Endometrium (tissue), 2 donors: Measurements from ENCODE around the gene ZNF195.
"Not testable (repeated sequence)": the region's sequence is repeated elsewhere in the genome, so short reads cannot be mapped to it uniquely, and the experiment has no call there.

ENCODE experiments used
- FAIRE-seq: peaks from 2 replicates; lab custom pipeline; 2012; peaks lifted over from hg19 to GRCh38; lab: Jason Lieb, UNC
- donor health status: control.
- donor health status: control.

Gene ZNF195

DNA sequence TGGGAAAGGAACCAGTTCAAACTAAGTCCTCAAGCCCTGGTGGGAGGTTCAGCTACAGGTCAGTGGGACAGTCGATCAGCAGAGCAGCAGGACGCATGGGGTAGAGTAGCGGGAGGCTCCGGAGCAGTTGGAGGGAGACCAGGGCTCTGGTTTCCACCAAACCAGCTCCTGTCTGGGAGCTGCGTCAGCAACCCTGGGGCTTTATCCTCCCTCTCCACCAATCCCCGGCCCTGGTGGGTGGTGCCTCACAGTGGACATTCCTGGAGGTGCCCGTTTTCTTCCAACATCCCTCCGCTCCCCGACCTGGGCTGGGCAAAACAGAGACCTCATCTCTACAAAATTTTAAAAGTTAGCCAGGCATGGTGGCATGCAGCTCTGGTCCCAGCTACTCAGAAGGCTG lies 32.4 kb downstream of the ZNF195 start:
- FAIRE-seq = no peak

DNA sequence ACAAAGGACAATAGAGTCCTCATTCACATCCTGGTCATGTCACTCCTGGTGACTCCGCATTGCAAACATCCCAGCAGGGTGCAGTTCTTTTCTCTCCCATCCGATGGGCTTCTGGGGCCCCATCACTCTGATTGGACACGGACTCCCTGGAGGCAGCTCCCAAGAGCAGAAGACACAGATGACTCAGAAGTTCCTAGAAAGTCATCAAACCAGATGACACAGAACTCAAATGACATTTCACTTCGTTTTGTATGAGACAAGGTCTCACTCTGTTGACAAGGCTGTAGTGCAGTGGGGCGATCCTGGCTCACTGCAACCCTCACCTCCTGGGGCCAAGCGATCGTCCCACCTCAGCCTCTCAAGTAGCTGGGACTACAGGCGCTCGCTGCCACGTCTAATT lies 33.2 kb downstream of the ZNF195 start:
- no peak for FAIRE-seq

DNA sequence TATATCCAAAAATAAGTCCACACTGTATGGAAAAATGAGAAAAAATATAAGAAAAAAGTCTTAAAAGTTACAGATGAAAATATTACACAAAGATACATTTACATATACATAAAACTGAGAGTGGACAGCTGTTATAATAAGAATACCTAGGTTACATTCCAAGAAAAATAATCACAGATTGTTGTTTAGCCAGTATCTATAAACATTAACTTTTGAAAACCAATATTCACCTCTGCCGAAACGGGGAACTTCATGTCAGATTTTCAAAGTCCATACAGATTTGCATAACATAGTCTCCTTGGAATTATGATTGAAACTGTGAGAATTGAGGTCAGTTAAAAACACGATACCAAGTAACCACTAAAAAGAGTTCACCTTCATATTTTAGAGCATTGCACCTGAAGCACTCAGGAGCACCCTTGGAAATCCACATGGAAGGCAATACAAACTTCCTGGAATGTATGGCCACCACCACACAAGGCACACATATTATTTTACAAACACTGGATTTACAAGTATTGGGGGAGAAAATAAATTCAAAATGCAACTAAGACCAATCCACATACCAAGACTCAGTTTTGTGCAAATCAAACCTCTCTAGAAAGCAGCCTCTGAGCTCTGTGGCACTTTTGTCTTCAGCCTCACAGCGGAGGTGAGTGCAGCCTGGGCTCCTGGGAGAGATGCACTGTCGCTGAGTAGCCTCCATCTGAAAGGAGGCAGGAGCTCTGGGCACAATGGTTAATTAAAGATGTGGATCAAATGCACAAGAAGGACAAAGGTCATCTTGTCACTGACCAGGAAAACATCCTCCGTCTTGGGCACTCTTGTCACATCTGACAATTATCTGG lies 34.4 kb downstream of the ZNF195 start:
- FAIRE-seq = no peak

DNA sequence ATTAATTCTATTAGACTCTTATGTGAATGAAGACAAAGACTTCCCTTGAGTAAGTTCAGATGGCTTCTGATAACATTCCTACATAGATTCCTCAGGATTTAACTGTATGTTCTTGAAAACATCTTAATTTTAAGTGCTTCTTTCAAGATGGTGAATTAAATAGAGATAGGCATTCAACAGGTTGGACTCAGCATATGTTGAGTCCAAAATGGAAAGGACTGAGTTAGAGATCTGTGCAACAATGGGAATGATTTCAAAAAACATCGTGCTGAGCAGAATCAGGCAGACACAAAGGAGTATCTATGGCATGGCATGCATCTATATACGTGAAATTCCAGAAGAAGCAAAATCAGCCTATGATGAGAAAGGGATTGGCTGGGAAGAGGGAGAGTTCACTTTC lies 36.2 kb downstream of the ZNF195 start:
- no peak for FAIRE-seq

DNA sequence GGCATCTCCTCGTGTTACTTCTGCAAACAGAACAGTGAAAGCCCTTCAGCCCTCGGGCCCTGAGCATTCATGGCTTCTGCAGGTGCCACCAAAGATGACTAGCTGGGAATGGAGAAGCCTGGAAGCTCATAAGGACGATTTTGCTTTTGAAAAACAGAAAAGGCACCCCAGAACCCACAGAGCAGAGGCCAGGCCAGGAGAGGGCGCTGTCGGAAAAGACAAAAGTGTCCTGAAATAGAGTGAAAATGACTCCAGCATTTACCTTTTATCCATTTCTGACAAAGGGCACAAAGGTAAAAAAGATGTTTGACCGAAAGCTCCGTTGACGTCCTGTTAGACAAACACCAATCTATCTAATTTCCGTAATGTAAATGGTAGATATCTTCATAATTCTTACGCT lies 37.6 kb downstream of the ZNF195 start:
- FAIRE-seq = no peak

DNA sequence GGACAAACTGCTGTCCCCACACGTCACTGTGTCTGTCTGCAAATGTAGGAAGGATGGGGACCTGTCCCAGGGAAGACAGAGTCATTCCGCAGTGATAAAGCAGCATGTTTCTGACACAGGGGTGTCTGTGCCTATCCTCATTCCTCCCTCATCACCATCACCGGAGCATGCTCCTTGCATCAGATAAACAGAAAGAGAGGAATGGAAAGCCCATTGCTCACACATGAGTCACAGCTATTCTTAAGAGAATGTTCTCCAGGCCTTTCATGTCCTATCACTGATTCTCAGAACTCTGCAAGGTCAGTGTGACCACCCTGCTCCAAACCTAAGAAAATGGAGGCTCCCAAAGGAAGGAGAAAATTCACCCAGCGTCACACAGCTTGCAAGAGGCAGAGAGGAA lies 38.9 kb downstream of the ZNF195 start:
- no peak for FAIRE-seq

DNA sequence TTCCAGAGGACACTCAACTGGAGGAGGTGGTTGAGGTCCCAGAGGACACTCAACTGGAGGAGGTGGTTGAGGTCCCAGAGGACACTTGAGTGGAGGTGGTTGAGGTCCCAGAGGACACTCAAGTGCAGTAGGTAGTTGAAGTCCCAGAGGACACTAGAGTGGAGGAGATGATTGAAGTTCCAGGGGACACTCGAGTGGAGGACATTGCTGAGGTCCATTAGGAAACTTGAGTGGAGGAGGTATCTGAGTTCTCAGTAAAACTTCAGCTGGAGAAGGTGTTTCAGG lies 39.7 kb downstream of the ZNF195 start:
- FAIRE-seq = no peak

DNA sequence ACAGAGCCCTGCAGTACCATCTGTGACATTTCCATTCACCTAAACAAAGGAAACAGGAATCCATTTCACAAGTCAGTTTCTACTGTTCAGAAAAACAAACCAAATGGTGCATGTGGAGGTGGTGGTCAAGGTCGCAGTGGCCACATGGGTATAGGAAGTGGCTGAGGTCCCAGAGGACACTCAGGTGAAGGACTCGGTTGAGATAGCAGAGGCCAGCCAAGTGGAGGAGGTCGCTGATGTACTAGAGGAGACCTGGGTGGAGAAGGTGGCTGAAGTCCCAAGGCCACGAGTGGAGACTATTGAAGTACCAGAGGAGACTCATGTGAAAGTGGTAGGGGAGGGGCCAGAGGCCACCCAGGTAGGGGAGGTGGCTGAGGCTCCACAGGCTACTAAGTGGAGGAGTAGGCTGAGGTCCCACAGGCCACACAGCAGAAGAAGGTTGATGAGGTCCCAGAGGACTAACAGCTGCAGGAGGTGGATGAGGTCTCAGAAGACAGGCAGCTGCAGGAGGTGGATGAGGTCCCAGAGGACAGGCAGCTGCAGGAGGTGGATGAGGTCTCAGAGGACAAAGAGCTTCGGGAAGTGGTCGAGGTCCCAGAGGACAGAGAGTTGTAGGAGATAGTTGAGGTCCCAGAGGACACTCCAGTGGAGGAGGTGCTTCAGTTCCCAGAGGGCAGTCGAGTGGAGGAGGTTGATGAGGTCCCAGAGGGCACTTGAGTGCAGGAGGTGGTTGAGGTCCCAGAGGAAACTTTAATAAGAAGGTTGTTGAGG lies 40.2 kb downstream of the ZNF195 start:
- no peak for FAIRE-seq

DNA sequence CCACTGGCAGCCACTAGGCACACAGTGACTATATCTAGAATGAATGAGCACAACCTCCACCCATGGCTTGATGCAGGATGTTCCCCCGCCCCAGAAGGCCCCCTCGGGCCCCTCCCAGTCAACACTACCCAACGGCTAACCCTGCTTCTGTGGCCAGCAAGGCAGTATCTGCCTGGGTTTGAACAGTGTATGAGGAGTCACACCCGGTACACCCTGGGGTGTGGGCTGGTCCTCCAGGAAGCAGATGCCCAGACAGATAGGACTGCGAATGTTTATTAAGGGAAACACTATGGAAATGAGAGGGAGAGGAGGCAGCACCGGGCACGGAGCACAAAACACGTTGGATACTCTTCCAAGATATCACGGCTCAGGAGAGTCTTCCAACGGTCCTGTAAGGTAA lies 42.5 kb downstream of the ZNF195 start:
- FAIRE-seq = not testable (repeated sequence)

DNA sequence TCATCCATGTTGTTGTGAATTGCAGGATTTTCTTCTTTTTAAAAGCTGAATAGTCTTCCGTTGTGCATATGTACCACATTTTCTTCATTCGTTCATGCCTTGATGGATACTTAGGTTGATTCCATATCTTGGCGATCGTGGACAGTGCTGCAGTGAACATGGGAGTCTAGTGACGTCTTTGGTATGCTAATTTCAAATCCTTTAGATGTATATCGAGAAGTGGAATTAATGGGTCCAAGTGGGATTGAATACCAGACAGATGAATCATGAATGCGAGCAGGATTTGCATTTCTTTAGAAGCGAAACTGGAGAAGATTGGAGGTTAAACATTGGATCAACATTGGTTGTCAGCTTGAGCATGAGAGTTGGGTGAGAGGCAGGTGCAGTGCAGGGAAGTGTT lies 45.8 kb downstream of the ZNF195 start:
- not testable (repeated sequence) for FAIRE-seq

DNA sequence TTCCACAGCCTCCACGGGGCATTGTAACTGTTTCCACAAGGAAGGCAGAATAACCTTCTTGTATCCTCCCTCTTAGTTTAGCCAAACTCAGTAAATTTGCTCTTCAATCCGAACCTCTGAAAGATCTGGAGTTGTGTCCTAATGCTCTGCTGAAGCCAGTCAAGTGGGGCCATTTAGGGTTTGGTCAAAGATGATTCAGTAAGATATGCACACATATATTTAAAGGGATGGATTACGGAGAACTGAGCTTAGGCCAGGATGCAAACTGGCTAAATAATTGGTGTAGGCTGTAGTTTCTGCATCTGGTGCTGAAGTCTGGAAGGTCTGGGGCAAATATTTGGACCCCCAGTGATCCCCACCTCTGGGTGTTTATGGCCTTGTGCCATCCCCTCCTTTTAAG lies 47.9 kb downstream of the ZNF195 start:
- FAIRE-seq = not testable (repeated sequence)

DNA sequence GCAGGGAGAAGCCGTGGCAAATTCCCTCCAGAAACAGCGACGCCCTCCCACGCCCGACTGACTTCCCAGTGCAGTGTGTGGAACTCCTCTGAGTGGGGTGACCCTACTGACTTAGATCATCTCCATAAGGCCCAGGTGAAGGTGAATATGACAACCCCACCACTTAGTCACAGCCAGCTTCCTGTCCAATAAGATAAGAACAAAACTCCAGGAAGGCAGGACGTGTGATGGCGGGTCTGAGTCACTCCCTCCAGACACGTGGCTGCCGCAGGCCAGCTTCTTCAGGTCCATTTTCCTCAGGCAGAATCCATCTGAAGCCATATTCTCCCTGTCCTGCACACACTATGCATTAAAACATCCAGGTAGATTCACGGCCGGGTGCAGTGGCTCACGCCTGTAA lies 48.9 kb downstream of the ZNF195 start:
- FAIRE-seq = not testable (repeated sequence)

DNA sequence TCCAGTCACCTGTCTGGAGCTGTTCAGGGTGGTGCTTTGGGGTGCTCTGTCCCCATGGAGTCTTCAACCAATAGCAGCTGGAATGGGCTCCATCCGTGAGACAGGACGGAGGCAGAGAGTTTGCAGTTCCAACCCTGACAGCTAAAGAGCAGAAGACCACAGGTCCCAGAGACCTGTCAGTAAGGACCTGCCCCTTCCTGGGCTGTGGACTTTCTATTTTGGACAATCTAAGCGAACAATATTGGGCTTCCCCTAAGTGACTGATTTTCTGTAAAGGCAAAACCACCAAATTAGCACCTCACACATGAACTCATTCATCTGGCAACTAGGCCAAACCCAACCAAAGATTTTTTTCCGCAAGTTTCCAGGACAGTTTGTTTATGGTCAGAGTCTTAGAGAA lies 50.4 kb downstream of the ZNF195 start:
- FAIRE-seq = not testable (repeated sequence)

DNA sequence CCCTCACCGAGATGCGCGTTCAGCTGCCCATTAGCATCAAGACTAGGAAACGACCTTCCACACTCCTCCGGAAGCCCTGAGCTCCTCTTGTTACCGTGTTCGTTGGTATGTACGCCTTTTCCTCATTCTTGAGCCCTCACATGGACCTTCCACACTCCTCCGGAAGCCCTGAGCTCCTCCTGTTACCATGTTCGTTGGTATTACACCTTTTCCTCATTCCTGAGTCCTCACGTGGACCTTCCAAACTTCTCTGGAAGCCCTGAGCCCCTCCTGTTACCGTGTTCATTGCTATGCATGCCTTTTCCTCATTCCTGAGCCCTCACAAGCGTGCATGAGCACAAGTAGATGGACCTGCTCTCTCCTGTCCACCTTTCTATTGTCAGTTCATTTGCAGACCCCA lies 52.5 kb downstream of the ZNF195 start:
- not testable (repeated sequence) for FAIRE-seq

DNA sequence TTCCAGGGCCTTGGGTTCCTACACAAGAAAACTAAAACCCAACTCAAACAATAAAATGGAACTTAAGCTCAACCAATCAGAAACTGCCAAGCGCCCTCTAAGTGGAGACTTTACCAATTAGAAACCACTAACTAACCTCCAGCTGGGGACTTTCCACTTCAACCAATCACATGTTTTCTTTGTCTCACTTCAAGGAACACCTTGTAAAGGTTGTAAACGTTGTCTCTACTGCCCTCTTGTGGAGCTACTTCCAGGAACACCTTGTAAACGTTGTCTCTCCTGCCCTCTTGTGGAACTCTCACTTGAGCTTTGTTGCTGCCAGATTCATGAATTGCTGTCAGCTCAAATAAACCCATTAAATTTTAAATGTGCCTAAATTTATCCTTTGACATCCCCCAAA lies 54.2 kb downstream of the ZNF195 start:
- peak; percentile 86 for FAIRE-seq
